ENCODE results near the gene SOWAHC.

- TF ChIP-seq CTCF (IDR thresholded peaks at IDR 0.05; ENCODE audit: low read depth, low read length) (no peak), POLR2A (IDR thresholded peaks at IDR 0.05; ENCODE audit: extremely low read depth, insufficient read length) (no peak), MYC (IDR thresholded peaks at IDR 0.05; ENCODE audit: low read depth, low read length) (no peak), MAX (IDR thresholded peaks at IDR 0.05; ENCODE audit: low read depth, low read length) (no peak)
Observed at GRCh38 chr2:109636317-109636716, 22.2 kb downstream of the SOWAHC start.

All from NB4 (cell line).